ENCODE data around the gene IFNGR2. TPM values are rescaled to one million over a fixed set of nuclear protein-coding genes. Genes with fewer than 3 reads are reported as not detected.

Gene IFNGR2
- total and polyA plus RNA-seq, 2 of the 13 experiments (the other 11 are each of a cell fraction or from before 2014, with no cell fraction given), result 61.3 to 117 TPM

DNA sequence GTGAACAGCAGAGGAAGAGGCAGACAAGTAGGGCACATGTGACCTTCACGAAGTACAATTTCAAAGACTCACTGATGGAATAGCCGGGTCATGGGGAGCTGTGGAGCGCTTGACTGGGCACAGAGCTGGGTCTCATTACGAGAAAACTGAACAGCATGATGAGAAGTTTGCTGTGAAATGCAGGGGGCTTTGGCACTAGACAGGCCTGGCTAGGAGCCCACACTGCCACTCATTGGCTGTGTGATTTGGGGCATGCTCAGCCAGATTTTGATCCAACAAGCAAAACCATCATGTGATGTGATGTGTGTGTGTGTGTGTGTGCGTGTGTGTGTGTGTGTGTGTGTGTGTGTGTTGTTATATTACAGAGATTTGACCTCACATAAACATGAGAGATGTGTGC is 4.9 kb upstream of the IFNGR2 start:
- no peak overlapping the region for H2AFZ ChIP-seq (ENCODE audit: low read length)
- H3K9ac ChIP-seq (ENCODE audit: insufficient read depth, low read depth, low read length), result no peak overlapping the region
- peaks cover 42% of the 10 kb centered on the region for H3K4me1 ChIP-seq (ENCODE audit: insufficient read depth, low read length)
- DNase-seq (ENCODE audit: low spot score), result no peak
- ATAC-seq, result no peak
- H3K4me3 ChIP-seq (replicated peaks in 1 of 3; ENCODE audit: insufficient read depth in 1 of 3, low read depth in 2 of 3, low read length in 3 of 3), result no peak overlapping the region
- 73% methylated on average over 5 of the region's 5 CpGs for WGBS (ENCODE audit: low lambda C conversion rate)
- FAIRE-seq, result no peak
- H3K27me3 ChIP-seq (ENCODE audit: control insufficient read depth in 1 of 2, insufficient read depth in 2 of 2, low read length in 2 of 2), result no peaks in the 10 kb centered on the region
- in situ Hi-C loops (cut with HindIII; ENCODE audit: extremely low pct_ligation_motif_present, low pct_unique_long_range_greater_than_20kb) (no loop called here), intact Hi-C loops (cut with micrococcal nuclease; ENCODE audit: unreplicated experiment) (no loop called here)
- TF ChIP-seq FOXP1 (IDR thresholded peaks at IDR 0.05), result no peak
- TF ChIP-seq FOXP1 (CRISPR knock-in tag; IDR thresholded peaks at IDR 0.05), result no peak
- TF ChIP-seq KDM1A (CRISPR knock-in tag; IDR thresholded peaks at IDR 0.05), result no peak
- TF ChIP-seq, protein P1, sequence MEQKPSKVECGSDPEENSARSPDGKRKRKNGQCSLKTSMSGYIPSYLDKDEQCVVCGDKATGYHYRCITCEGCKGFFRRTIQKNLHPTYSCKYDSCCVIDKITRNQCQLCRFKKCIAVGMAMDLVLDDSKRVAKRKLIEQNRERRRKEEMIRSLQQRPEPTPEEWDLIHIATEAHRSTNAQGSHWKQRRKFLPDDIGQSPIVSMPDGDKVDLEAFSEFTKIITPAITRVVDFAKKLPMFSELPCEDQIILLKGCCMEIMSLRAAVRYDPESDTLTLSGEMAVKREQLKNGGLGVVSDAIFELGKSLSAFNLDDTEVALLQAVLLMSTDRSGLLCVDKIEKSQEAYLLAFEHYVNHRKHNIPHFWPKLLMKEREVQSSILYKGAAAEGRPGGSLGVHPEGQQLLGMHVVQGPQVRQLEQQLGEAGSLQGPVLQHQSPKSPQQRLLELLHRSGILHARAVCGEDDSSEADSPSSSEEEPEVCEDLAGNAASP (CRISPR knock-in tag; IDR thresholded peaks at IDR 0.05; ENCODE audit: borderline replicate concordance), result no peak
- no peak for TF ChIP-seq NFYB (CRISPR knock-in tag; IDR thresholded peaks at IDR 0.05)
- TF ChIP-seq RFXAP (CRISPR knock-in tag; IDR thresholded peaks at IDR 0.05; ENCODE audit: borderline replicate concordance), result no peak
- TF ChIP-seq FOXM1 (CRISPR knock-in tag; IDR thresholded peaks at IDR 0.05), result no peak
- no peak for TF ChIP-seq KLF11 (CRISPR knock-in tag; IDR thresholded peaks at IDR 0.05)
- no peak for TF ChIP-seq TCF7L2 (IDR thresholded peaks at IDR 0.05; ENCODE audit: low read depth, low read length)
- TF ChIP-seq, protein P2, sequence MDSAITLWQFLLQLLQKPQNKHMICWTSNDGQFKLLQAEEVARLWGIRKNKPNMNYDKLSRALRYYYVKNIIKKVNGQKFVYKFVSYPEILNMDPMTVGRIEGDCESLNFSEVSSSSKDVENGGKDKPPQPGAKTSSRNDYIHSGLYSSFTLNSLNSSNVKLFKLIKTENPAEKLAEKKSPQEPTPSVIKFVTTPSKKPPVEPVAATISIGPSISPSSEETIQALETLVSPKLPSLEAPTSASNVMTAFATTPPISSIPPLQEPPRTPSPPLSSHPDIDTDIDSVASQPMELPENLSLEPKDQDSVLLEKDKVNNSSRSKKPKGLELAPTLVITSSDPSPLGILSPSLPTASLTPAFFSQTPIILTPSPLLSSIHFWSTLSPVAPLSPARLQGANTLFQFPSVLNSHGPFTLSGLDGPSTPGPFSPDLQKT (CRISPR knock-in tag; IDR thresholded peaks at IDR 0.05; ENCODE audit: borderline replicate concordance), result no peak
- TF ChIP-seq ZKSCAN5 (CRISPR knock-in tag; IDR thresholded peaks at IDR 0.05), result no peak
- no peak for TF ChIP-seq ZNF34 (CRISPR knock-in tag; IDR thresholded peaks at IDR 0.05; ENCODE audit: borderline replicate concordance)
- no peak for TF ChIP-seq TGIF2 (CRISPR knock-in tag; IDR thresholded peaks at IDR 0.05)
- no peak for TF ChIP-seq ZNF225 (CRISPR knock-in tag; IDR thresholded peaks at IDR 0.05)
- TF ChIP-seq, protein P3, sequence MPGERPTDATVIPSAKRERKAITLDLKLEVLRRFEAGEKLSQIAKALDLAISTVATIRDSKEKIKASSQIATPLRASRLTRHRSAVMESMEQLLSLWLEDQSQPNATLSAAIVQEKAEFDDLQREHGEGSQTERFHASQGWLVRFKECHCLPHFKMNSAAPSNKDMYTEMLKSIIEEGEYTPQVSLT (CRISPR knock-in tag; IDR thresholded peaks at IDR 0.05; ENCODE audit: borderline replicate concordance, low read depth), result no peak
- TF ChIP-seq ATF7 (IDR thresholded peaks at IDR 0.05), result no peak
- TF ChIP-seq ATF7 (CRISPR knock-in tag; IDR thresholded peaks at IDR 0.05), result no peak
- TF ChIP-seq JUNB (CRISPR knock-in tag; IDR thresholded peaks at IDR 0.05; ENCODE audit: borderline replicate concordance), result no peak
- ChIA-PET POLR2A (no interaction called here), CTCF (ENCODE audit: low intra/inter-chr PET ratio, low total read pairs) (no interaction called here)
- H3K9me3 ChIP-seq (ENCODE audit: low read length), result no peaks in the 10 kb centered on the region
- no peaks in the 10 kb centered on the region for H3K36me3 ChIP-seq (replicated peaks in 1 of 2; ENCODE audit: control insufficient read depth in 1 of 2, insufficient read depth in 2 of 2, low read length in 2 of 2)
- H3K79me2 ChIP-seq (ENCODE audit: insufficient read depth, low read length), result no peaks in the 10 kb centered on the region
- no peak overlapping the region for H3K4me2 ChIP-seq (ENCODE audit: low read depth, low read length)
- H4K20me1 ChIP-seq (ENCODE audit: insufficient read depth, low read length), result no peaks in the 10 kb centered on the region
- no TSS peak for BruUV-seq (replicated peaks)
- no peak overlapping the region for H3K27ac ChIP-seq (ENCODE audit: extremely low read length, insufficient read depth, low read length)

Data from HepG2 (cell line).